Ascending aorta (tissue), 2 donors: ENCODE results near the gene RSPH9. TPM values are rescaled to one million over a fixed set of nuclear protein-coding genes. Genes with fewer than 3 reads are reported as not detected.

Source experiments
- DNase-seq, 2 donors: peaks; one replicate each; pipeline ENCODE4 v3.0.0-alpha.2; 2019; ENCODE audit warnings: low spot score in 2 of 2
- H3K27ac ChIP-seq, 2 donors: fragments of 200-600 bp; sonication (generic); one replicate each; pipeline ENCODE4 v1.5.1; 2016 to 2017; ENCODE audit warnings: mild to moderate bottlenecking in 1 of 2
- H3K27me3 ChIP-seq: fragments of 200-600 bp; sonication (generic); one replicate; pipeline ENCODE4 v1.5.1; 2017
- H3K36me3 ChIP-seq, 2 donors: fragments of 200-600 bp; sonication (generic); one replicate each; pipeline ENCODE4 v1.5.1; 2016
- H3K4me1 ChIP-seq, 2 donors: fragments of 200-600 bp; sonication (generic); one replicate each; pipeline ENCODE4 v1.5.1; 2016 to 2017; ENCODE audit warnings: mild to moderate bottlenecking in 1 of 2
- H3K4me3 ChIP-seq, 2 donors: fragments of 200-600 bp; sonication (generic); one replicate each; pipeline ENCODE4 v1.5.1; 2016 to 2017; ENCODE audit warnings: mild to moderate bottlenecking in 1 of 2
- H3K9me3 ChIP-seq, 2 donors: fragments of 200-600 bp; sonication (generic); one replicate each; pipeline ENCODE4 v1.5.1; 2016
- CTCF ChIP-seq, 3 experiments: fragments of 200-600 bp in 2 of 3; fragments of 450-650 bp in 1 of 3; sonication (generic) in 2 of 3; IDR thresholded peaks; one replicate each; pipeline ENCODE4 v1.5.1; 2016 to 2019; ENCODE audit warnings: antibody characterized with exemption in 3 of 3, mild to moderate bottlenecking in 1 of 3, moderate library complexity in 1 of 3
- intact Hi-C: fragments of 100-400 bp; cut with DNase I; formaldehyde crosslinking; loops from one replicate; pipeline ENCODE4 v1.15.1; 2023
- total RNA-seq: library from RNA; depleted of rRNA; stranded (reverse); fragments of >200 nt; gene quantifications from one replicate; pipeline ENCODE4 v1.1.0, GENCODE V29; 2016

Gene RSPH9
- total RNA-seq, 1 donor from 2014 or later, result not detected

GRCh38 chr6:43670623-43670986 is 25.8 kb downstream of the RSPH9 start:
- DNase-seq, result no peak
- peaks cover 32 to 48% of the 10 kb centered on the region in 2 donors for H3K36me3 ChIP-seq

GRCh38 chr6:43671011-43671800 is 26.4 kb downstream of the RSPH9 start:
- H3K9me3 ChIP-seq, result no peaks in the 10 kb centered on the region
- H3K27ac ChIP-seq, result no peak overlapping the region
- no peak overlapping the region for H3K4me3 ChIP-seq
- intact Hi-C loops, result no loop called here
- H3K27me3 ChIP-seq, result no peaks in the 10 kb centered on the region
- no peak for TF ChIP-seq CTCF (IDR thresholded peaks at IDR 0.05)
- no peak for DNase-seq
- H3K36me3 ChIP-seq, result peaks cover 32 to 54% of the 10 kb centered on the region in 2 donors
- peaks cover 27 to 32% of the 10 kb centered on the region in 2 donors for H3K4me1 ChIP-seq

More at GRCh38 chr6:43670623-43670986, 25.8 kb downstream of the RSPH9 start:
- intact Hi-C loops, result no loop called here
- Histone ChIP-seq H3K9me3 (no peaks in the 10 kb centered on the region), H3K4me3 (no peak overlapping the region), H3K4me1 (peaks cover 27 to 32% of the 10 kb centered on the region in 2 donors), H3K27me3 (no peaks in the 10 kb centered on the region), H3K27ac (peak overlapping the region in 1 of 2 donors; percentile 62)
- TF ChIP-seq CTCF (IDR thresholded peaks at IDR 0.05), result no peak

- intact Hi-C loops, result loop anchor here (2.0 kb wide), 1 partner anchor 15 kb away; the partner anchor contains the start of gene MRPS18A
- Histone ChIP-seq H3K27ac (peak overlapping the region; percentile 44 to 61), H3K27me3 (no peaks in the 10 kb centered on the region), H3K4me3 (no peak overlapping the region), H3K4me1 (peaks cover 25 to 32% of the 10 kb centered on the region in 2 donors), H3K9me3 (no peaks in the 10 kb centered on the region), H3K36me3 (peaks cover 40 to 62% of the 10 kb centered on the region in 2 donors)
- DNase-seq, result no peak
- no peak for TF ChIP-seq CTCF (IDR thresholded peaks at IDR 0.05)
These were observed 27.2 kb downstream of the RSPH9 start for GRCh38 chr6:43671801-43672690.

- no peak for DNase-seq
- Histone ChIP-seq H3K4me1 (peaks cover 13 to 19% of the 10 kb centered on the region in 2 donors), H3K36me3 (peaks cover 55 to 78% of the 10 kb centered on the region in 2 donors), H3K27me3 (no peaks in the 10 kb centered on the region), H3K9me3 (no peaks in the 10 kb centered on the region), H3K27ac (peak overlapping the region; percentile 8 to 44), H3K4me3 (no peak overlapping the region)
- intact Hi-C loops, result loop anchor here (2.0 kb wide), 1 partner anchor 13 kb away; the partner anchor contains the start of gene MRPS18A
- no peak for TF ChIP-seq CTCF (IDR thresholded peaks at IDR 0.05)
These were observed 28.7 kb downstream of the RSPH9 start for GRCh38 chr6:43673444-43674084.

GRCh38 chr6:43674291-43674690 is 29.5 kb downstream of the RSPH9 start:
- DNase-seq, result no peak

More at GRCh38 chr6:43674291-43674690, 29.5 kb downstream of the RSPH9 start:
- Histone ChIP-seq H3K9me3 (no peaks in the 10 kb centered on the region), H3K4me1 (peaks cover 10 to 12% of the 10 kb centered on the region in 2 donors), H3K27ac (no peak overlapping the region), H3K36me3 (peaks cover 57 to 85% of the 10 kb centered on the region in 2 donors), H3K27me3 (no peaks in the 10 kb centered on the region), H3K4me3 (no peak overlapping the region)
- intact Hi-C loops, result no loop called here
- no peak for TF ChIP-seq CTCF (IDR thresholded peaks at IDR 0.05)
